Keratinocyte (primary cell): ENCODE results near the gene HINFP. TPM values are rescaled to one million over a fixed set of nuclear protein-coding genes. Genes with fewer than 3 reads are reported as not detected.

ENCODE experiments used
- DNase-seq: peaks from one replicate; pipeline ENCODE4 v3.0.0-alpha.2; 2011; ENCODE audit warnings: low read depth, missing footprints, low spot score
- FAIRE-seq: peaks from 2 replicates; lab custom pipeline; 2011; peaks lifted over from hg19 to GRCh38; lab: Jason Lieb, UNC
- H2AFZ ChIP-seq: 2 replicates; pipeline ENCODE4 v1.6.0; 2012; ENCODE audit warnings: low read length, control low read depth, inconsistent platforms; ENCODE audit not compliant: control insufficient read depth
- H3K27ac ChIP-seq: 2 replicates; pipeline ENCODE4 v1.5.1; 2011; ENCODE audit warnings: low read length; ENCODE audit not compliant: control insufficient read depth, insufficient read depth
- H3K27me3 ChIP-seq: 3 replicates; pipeline ENCODE4 v1.6.0; 2011; ENCODE audit warnings: low read length; ENCODE audit not compliant: control insufficient read depth, insufficient read depth; ENCODE audit errors: extremely low read depth
- H3K36me3 ChIP-seq, 2 experiments: 2 replicates in 1 of 2; 3 replicates in 1 of 2; pipeline ENCODE4 v1.5.1; 2011; ENCODE audit warnings: low read length in 2 of 2, mild to moderate bottlenecking in 1 of 2; ENCODE audit not compliant: control insufficient read depth in 2 of 2, insufficient read depth in 2 of 2; ENCODE audit errors: extremely low read depth in 1 of 2
- H3K4me1 ChIP-seq: 3 replicates; pipeline ENCODE4 v1.5.1; 2011; ENCODE audit warnings: low read length; ENCODE audit not compliant: control insufficient read depth, insufficient read depth; ENCODE audit errors: extremely low read depth
- H3K4me2 ChIP-seq: 3 replicates; pipeline ENCODE4 v1.6.0; 2011; ENCODE audit warnings: low read depth, low read length; ENCODE audit not compliant: control insufficient read depth, insufficient read depth; ENCODE audit errors: extremely low read depth
- H3K4me3 ChIP-seq, 3 experiments: fragments of 200-600 bp in 1 of 3; sonication (generic) in 1 of 3; 2 replicates in 2 of 3; 3 replicates in 1 of 3; pipeline ENCODE4 v1.5.1; 2011 to 2016; ENCODE audit warnings: low read length in 3 of 3, mild to moderate bottlenecking in 3 of 3, control low read depth in 2 of 3, inconsistent platforms in 1 of 3, low read depth in 1 of 3, mixed read lengths in 1 of 3, mixed run types in 1 of 3, moderate library complexity in 1 of 3; ENCODE audit not compliant: control insufficient read depth in 2 of 3, insufficient read depth in 2 of 3; ENCODE audit errors: extremely low read depth in 1 of 3
- H3K79me2 ChIP-seq: 2 replicates; pipeline ENCODE4 v1.6.0; 2012; ENCODE audit warnings: low read length; ENCODE audit not compliant: control insufficient read depth, insufficient read depth
- H3K9ac ChIP-seq: 3 replicates; pipeline ENCODE4 v1.6.0; 2011; ENCODE audit warnings: low read length; ENCODE audit not compliant: control insufficient read depth, insufficient read depth; ENCODE audit errors: extremely low read depth
- H3K9me1 ChIP-seq: 3 replicates; pipeline ENCODE4 v1.6.0; 2011; ENCODE audit warnings: low read length; ENCODE audit not compliant: control insufficient read depth, insufficient read depth; ENCODE audit errors: extremely low read depth
- H3K9me3 ChIP-seq: 2 replicates; pipeline ENCODE4 v1.5.1; 2012; ENCODE audit warnings: low read depth, low read length; ENCODE audit not compliant: control insufficient read depth
- H4K20me1 ChIP-seq: 3 replicates; pipeline ENCODE4 v1.6.0; 2011; ENCODE audit warnings: low read length; ENCODE audit not compliant: control insufficient read depth, insufficient read depth; ENCODE audit errors: extremely low read depth
- CTCF ChIP-seq, 3 experiments: IDR thresholded peaks in 1 of 3; conservative IDR thresholded peaks in 1 of 3; optimal IDR thresholded peaks in 1 of 3; 2 replicates in 2 of 3; 3 replicates in 1 of 3; pipeline versions ENCODE3 to v1.5.1; 2011; ENCODE audit warnings: low read length in 3 of 3, mild to moderate bottlenecking in 3 of 3, moderate library complexity in 2 of 3, control low read depth in 1 of 3, inconsistent platforms in 1 of 3; ENCODE audit not compliant: insufficient read depth in 2 of 3; ENCODE audit errors: extremely low read depth in 1 of 3
- EZH2 ChIP-seq: IDR thresholded peaks from one replicate; pipeline ENCODE4 v1.6.1; 2012; ENCODE audit warnings: inconsistent platforms, mild to moderate bottlenecking, low read length, moderate library complexity
- dilution Hi-C: fragments of 300-500 bp; cut with MboI; formaldehyde crosslinking; loops from one replicate; pipeline ENCODE4 v1.7.0; 2020; ENCODE audit warnings: low sequenced_read_pairs; ENCODE audit not compliant: extremely low pct_ligation_motif_present
- polyA plus RNA-seq, 5 experiments: library from polyadenylated mRNA; depleted of rRNA in 3 of 5; stranded (reverse) in 3 of 5; stranded (forward) in 1 of 5; unstranded in 1 of 5; fragments of >200 nt; gene quantifications; 1 replicate in 1 of 5; 2 replicates in 3 of 5; 3 replicates in 1 of 5; pipeline versions ENCODE4 v1.2.1 to v1.2.3, GENCODE V29; 2011 to 2012; ENCODE audit warnings: missing spikeins in 2 of 5, low read depth in 1 of 5, low replicate concordance in 1 of 5

Gene HINFP
- polyA plus RNA-seq, 1 donor (not counting 4 experiments of a cell fraction or from before 2014, with no cell fraction given), result 15.6 TPM

- TF ChIP-seq EZH2, result no peak
- TF ChIP-seq CTCF (optimal IDR thresholded peaks at IDR 0.05 in 1 of 3, IDR thresholded peaks at IDR 0.05 in 1 of 3, conservative IDR thresholded peaks at IDR 0.05 in 1 of 3; ENCODE audit: extremely low read depth in 1 of 3, insufficient read depth in 2 of 3, low read length in 3 of 3), result no peak
- peaks cover 30% of the 10 kb centered on the region for H3K4me1 ChIP-seq
- H3K36me3 ChIP-seq, result peaks cover 24 to 25% of the 10 kb centered on the region in 2 experiments
- no peaks in the 10 kb centered on the region for H3K9me1 ChIP-seq
- peaks cover 42% of the 10 kb centered on the region for H3K79me2 ChIP-seq
- dilution Hi-C loops, result no loop called here
- no peak for FAIRE-seq
- H3K27me3 ChIP-seq, result no peaks in the 10 kb centered on the region
- no peak overlapping the region for H3K9ac ChIP-seq
- no peaks in the 10 kb centered on the region for H4K20me1 ChIP-seq
- no peaks in the 10 kb centered on the region for H3K9me3 ChIP-seq
- no peak overlapping the region for H2AFZ ChIP-seq
- H3K4me2 ChIP-seq, result no peak overlapping the region
- H3K27ac ChIP-seq, result no peak overlapping the region
- no peak for DNase-seq
- H3K4me3 ChIP-seq, result no peak overlapping the region
These were observed 30.2 kb upstream of the HINFP start for GRCh38 chr11:119091178-119091577.

- TF ChIP-seq CTCF (optimal IDR thresholded peaks at IDR 0.05 in 1 of 3, IDR thresholded peaks at IDR 0.05 in 1 of 3, conservative IDR thresholded peaks at IDR 0.05 in 1 of 3; ENCODE audit: extremely low read depth in 1 of 3, insufficient read depth in 2 of 3, low read length in 3 of 3) (no peak), EZH2 (no peak)
- FAIRE-seq, result no peak
These were observed 29.2 kb upstream of the HINFP start for GRCh38 chr11:119091966-119092879.

More at GRCh38 chr11:119091966-119092879, 29.2 kb upstream of the HINFP start:
- H3K9me3 ChIP-seq, result no peaks in the 10 kb centered on the region
- H3K27ac ChIP-seq, result no peak overlapping the region
- peaks cover 37% of the 10 kb centered on the region for H3K79me2 ChIP-seq
- no peak for DNase-seq
- no peak overlapping the region for H3K4me3 ChIP-seq
- peak overlapping the region; percentile 96 for H3K4me2 ChIP-seq
- no peak overlapping the region for H3K9ac ChIP-seq
- no peaks in the 10 kb centered on the region for H3K9me1 ChIP-seq
- peaks cover 25% of the 10 kb centered on the region for H3K4me1 ChIP-seq
- dilution Hi-C loops, result no loop called here
- no peak overlapping the region for H2AFZ ChIP-seq
- H3K36me3 ChIP-seq, result peaks cover 29 to 33% of the 10 kb centered on the region in 2 experiments
- no peaks in the 10 kb centered on the region for H3K27me3 ChIP-seq
- no peaks in the 10 kb centered on the region for H4K20me1 ChIP-seq
